Measurements from ENCODE around the gene PPP1R12B. TPM values are rescaled to one million over a fixed set of nuclear protein-coding genes. Genes with fewer than 3 reads are reported as not detected.
A peak's percentile ranks its signal among the peaks of the same experiment; 100 is the strongest.
"Not testable (repeated sequence)": the region's sequence is repeated elsewhere in the genome, so short reads cannot be mapped to it uniquely, and the experiment has no call there.

PPP1R12B gene
- total RNA-seq, 1 donor from 2014 or later = 71.7 TPM

DNA sequence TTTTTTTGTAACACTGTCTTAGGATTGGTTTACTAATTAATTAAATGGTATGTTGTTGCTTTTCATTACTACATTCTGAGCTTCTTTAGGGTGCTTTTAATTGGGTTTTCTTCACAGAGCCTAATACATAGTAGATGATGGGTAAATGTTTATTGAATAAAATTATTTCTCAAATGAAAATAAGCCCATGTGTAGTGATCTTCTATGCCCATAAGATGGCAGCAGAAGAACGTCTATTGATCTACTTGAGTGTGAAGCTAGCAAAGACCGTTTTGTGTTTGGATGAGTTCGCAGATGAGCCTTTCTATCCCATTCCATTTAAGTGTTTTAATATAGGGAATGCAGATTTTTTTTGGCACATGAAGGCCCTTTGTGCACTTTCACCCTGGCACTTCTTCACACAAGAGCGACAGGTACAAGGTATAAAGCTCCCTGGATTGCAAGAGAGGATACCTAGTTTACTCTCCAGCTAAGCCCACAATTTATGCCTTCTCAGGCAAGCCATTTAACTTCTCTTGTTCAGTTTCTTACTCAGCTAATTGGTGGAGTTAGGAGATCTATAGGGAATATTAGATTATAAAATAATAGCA lies 115.7 kb downstream of the PPP1R12B start:
- DNase-seq (ENCODE audit: extremely low spot score in 2 of 2); H3K4me1 ChIP-seq; H3K9me3 ChIP-seq; H3K36me3 ChIP-seq; intact Hi-C loops (cut with DNase I); H3K4me3 ChIP-seq; H3K27me3 ChIP-seq; H3K27ac ChIP-seq: not testable (repeated sequence)
- TF ChIP-seq, protein P1, sequence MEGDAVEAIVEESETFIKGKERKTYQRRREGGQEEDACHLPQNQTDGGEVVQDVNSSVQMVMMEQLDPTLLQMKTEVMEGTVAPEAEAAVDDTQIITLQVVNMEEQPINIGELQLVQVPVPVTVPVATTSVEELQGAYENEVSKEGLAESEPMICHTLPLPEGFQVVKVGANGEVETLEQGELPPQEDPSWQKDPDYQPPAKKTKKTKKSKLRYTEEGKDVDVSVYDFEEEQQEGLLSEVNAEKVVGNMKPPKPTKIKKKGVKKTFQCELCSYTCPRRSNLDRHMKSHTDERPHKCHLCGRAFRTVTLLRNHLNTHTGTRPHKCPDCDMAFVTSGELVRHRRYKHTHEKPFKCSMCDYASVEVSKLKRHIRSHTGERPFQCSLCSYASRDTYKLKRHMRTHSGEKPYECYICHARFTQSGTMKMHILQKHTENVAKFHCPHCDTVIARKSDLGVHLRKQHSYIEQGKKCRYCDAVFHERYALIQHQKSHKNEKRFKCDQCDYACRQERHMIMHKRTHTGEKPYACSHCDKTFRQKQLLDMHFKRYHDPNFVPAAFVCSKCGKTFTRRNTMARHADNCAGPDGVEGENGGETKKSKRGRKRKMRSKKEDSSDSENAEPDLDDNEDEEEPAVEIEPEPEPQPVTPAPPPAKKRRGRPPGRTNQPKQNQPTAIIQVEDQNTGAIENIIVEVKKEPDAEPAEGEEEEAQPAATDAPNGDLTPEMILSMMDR (IDR thresholded peaks at IDR 0.05) = peak in 1 of 3 experiments; percentile 47

DNA sequence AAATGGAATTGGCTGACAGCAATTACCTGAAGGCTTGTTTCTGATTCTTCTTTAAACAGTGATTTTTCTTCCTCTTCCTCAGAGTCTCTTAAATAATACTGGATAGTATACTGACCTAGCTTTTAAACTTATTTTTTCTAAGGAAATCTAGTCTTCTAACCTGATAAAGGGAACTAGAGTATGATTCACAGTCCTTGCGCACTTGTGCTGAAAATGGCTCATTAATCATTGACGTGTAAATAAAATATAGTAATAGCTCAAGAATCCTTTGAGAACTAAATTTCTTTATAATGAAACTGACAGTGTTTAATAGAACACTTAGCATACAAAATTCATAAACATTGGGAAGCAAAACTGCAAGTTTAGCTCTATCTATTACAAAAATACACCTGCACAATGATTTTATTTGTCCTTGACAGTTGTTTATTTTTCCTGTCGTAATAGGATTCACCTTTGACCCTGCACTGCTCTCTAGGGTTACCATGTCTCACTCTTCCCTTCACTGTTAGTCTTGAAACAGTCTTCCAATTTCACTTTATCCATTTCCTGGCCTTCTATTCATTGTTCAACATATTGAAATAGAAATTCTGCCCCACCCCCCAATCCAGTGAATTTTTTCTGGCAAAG lies 117.3 kb downstream of the PPP1R12B start:
- H3K27ac ChIP-seq; H3K27me3 ChIP-seq; H3K4me1 ChIP-seq; DNase-seq (ENCODE audit: extremely low spot score in 2 of 2); H3K4me3 ChIP-seq; intact Hi-C loops (cut with DNase I); H3K36me3 ChIP-seq; H3K9me3 ChIP-seq: not testable (repeated sequence)

DNA sequence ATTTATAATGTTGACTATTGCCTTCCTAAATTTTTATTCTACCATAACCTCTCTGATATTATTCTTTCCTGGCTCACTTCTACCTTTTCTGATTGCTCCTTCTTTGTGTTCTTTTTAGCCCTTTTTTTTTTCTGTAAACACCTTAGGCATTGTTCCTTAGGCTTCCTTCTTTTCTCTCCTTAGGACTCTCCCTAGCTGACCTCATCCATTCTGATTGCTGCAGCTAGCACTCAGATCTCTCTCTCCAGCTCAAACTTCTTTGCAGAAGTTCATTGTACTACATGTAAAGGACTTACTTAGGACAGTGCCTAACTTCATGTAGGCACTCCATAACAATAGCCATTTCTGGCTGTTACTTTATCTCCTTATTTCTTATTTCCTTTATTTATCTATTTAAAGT lies 117.8 kb downstream of the PPP1R12B start:
- intact Hi-C loops (cut with DNase I); DNase-seq (ENCODE audit: extremely low spot score in 2 of 2); H3K4me1 ChIP-seq; H3K4me3 ChIP-seq; H3K27me3 ChIP-seq; H3K27ac ChIP-seq; H3K36me3 ChIP-seq; H3K9me3 ChIP-seq: not testable (repeated sequence)

DNA sequence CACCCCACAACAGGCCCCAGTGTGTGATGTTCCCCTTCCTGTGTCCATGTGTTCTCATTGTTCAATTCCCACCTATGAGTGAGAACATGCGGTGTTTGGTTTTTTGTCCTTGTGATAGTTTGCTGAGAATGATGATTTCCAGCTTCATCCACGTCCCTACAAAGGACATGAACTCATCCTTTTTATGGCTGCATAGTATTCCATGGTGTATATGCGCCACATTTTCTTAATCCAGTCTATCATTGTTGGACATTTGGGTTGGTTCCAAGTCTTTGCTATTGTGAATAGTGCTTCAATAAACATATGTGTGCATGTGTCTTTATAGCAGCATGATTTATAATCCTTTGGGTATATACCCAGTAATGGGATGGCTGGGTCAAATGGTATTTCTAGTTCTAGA lies 118.9 kb downstream of the PPP1R12B start:
- H3K27me3 ChIP-seq; H3K4me3 ChIP-seq; intact Hi-C loops (cut with DNase I); H3K4me1 ChIP-seq; H3K36me3 ChIP-seq; H3K9me3 ChIP-seq; DNase-seq (ENCODE audit: extremely low spot score in 2 of 2); H3K27ac ChIP-seq: not testable (repeated sequence)

DNA sequence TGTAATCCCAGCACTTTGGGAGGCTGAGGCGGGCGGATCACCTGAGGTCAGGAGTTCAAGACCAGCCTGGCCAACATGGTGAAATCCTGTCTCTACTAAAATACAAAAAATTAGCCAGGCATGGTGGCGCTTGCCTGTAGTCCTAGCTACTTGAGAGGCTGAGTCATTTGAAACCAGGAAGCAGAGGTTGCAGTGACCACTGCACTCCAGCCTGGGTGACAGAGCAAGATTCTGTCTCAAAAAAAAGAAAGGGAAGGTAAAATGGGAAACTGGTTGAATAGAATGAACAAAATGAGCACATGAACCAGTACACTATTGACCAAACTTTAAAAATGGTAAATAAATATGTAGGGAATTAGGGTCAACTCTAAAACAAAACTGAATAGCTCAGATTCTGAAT lies 120.2 kb downstream of the PPP1R12B start:
- H3K27ac ChIP-seq; H3K9me3 ChIP-seq; H3K4me1 ChIP-seq; H3K36me3 ChIP-seq; H3K27me3 ChIP-seq; H3K4me3 ChIP-seq; DNase-seq (ENCODE audit: extremely low spot score in 2 of 2); intact Hi-C loops (cut with DNase I): not testable (repeated sequence)

DNA sequence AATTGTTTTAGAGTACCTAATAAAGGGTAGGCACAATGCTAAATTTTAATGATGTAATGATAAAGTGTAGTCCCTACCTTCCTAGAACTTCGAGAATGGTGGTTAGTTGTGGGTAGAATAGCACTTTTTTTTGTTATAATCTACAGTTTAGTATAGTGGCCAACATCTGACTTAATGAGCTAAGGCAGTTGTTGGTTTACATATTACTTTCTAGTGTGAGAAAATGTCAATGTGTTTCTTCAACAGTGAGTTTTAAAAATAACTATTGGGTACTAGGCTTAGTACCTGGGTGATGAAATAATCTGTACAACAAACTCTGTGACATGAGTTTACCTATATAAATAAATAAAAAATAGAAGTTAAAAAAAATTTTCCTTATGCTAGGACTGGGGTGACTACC lies 120.6 kb downstream of the PPP1R12B start:
- H3K9me3 ChIP-seq; H3K27ac ChIP-seq; H3K36me3 ChIP-seq; intact Hi-C loops (cut with DNase I); DNase-seq (ENCODE audit: extremely low spot score in 2 of 2); H3K4me1 ChIP-seq; H3K4me3 ChIP-seq; H3K27me3 ChIP-seq: not testable (repeated sequence)

DNA sequence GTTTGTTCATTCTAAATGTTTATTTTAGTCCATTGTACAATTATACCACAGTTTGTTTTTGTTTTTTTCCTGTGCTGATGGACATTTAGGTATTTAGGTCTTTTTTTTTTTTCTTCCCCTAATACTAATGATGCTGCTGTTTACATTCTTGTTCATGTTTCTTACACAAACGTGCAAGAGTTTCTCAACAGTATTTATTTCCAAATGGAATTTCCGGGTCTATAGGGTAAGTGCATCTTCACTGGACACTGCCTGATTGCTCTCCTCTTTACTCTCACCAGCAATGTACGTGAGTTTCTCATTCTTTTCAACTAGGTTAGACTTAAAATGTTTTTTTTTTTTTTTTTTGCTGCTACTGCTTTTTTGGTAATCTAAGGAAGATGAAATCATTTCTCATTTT lies 122.7 kb downstream of the PPP1R12B start:
- H3K36me3 ChIP-seq = no peaks in the 10 kb centered on the region
- H3K27me3 ChIP-seq = no peaks in the 10 kb centered on the region
- no peak for DNase-seq (ENCODE audit: extremely low spot score in 2 of 2)
- TF ChIP-seq, protein P1 (IDR thresholded peaks at IDR 0.05) = no peak
- no peak for TF ChIP-seq POLR2AphosphoS5 (IDR thresholded peaks at IDR 0.05; ENCODE audit: insufficient read depth in 1 of 2, low read depth in 1 of 2)
- TF ChIP-seq POLR2A (IDR thresholded peaks at IDR 0.05) = no peak
- no peak overlapping the region for H3K27ac ChIP-seq
- intact Hi-C loops (cut with DNase I) = no loop called here
- no peaks in the 10 kb centered on the region for H3K4me1 ChIP-seq
- H3K4me3 ChIP-seq = no peak overlapping the region
- no peaks in the 10 kb centered on the region for H3K9me3 ChIP-seq

DNA sequence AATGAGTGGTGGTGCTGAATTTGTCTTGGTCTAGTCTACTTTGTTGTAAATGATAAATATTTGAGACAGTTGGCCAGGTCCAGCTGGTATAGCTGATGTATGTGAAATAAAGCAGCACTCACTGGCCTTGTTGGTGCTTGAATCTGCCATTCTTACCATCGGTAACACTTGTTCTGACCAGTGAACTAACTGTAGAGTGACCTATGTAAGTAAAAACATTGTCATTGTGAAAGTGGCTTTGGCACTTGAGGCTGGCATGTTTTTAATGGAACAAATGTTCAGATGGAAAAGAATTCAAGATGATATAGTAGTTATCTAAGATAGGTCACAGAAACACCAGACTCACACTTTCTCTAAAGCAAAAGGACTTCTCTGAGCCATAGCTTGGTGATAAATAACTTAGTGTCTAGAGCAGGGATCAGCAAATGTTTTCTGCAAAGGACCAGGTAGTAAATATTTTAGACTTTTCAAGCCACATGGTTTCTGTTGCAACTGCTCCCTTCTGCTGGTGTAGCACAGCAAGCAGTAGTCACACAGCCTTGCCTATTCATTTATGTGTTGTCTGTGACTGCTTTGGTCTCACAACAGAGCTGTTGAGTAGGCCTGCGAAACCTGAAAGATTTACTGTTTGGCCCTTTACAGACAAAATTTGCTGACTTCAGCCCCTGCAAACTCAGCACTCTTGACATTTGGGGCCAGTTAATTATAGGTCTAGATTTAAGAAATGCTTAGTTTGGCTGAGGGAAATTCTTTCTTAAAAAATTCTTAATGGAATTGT lies 124.0 kb downstream of the PPP1R12B start:
- H3K9me3 ChIP-seq; H3K4me1 ChIP-seq; H3K36me3 ChIP-seq; H3K27ac ChIP-seq; H3K27me3 ChIP-seq; DNase-seq (ENCODE audit: extremely low spot score in 2 of 2); H3K4me3 ChIP-seq; intact Hi-C loops (cut with DNase I): not testable (repeated sequence)

DNA sequence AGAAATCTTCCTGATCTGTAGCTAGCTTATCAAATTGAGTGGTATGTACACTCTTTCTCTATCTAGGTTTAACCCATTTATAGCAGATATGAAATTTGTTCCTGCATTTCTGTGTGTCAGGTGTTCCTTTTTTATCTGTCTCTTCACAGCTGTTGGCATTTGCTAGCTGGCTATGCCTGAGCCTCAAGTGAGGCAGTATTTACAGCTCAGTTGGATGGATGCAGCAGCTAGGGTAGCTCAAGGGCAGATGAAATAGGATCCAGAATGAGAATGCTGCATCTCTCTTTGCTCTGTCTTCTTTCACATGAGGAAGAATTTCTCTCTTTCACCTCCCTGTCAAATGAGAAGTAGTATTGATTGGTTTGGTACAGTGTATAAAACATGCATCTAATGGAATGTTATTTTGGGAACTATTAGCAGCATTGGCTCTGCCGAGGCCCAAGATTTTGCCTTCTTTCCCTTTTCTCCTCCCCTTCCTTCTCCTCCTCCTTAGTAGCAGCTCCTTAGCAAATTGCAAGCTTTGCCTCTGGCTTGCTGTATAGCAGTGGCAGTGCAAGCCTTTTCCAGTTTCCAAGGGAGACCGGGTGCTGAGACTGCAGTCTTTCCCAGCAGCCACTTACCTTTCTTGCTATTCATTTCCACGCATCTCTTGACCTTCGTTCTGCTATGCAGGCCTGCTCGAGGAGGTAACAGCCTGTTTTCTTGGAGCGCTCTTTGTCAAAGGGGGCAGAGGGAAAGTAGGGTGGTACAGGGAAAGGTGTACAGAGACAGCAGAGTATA lies 125.0 kb downstream of the PPP1R12B start:
- H3K4me3 ChIP-seq; intact Hi-C loops (cut with DNase I); DNase-seq (ENCODE audit: extremely low spot score in 2 of 2); H3K27me3 ChIP-seq; H3K27ac ChIP-seq; H3K36me3 ChIP-seq; H3K4me1 ChIP-seq; H3K9me3 ChIP-seq: not testable (repeated sequence)

DNA sequence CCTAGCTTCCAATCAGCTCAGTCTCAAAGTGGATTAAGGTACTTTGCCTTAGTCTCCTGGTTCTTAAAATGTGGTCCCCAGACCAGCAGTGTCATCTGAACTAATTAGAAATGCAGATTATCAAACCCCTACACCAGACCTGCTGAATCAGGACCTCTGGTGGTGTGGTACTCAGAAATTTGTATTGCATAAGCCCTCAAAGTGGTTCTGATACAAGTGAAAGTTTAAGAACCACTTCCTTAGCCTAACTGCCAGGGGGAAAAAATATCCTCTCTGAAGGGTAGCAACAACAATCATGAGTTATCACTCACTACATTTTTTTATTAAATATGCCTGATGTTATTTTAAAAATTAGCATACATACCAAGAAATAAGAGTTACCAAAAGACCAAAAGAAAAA lies 131.2 kb downstream of the PPP1R12B start:
- H3K4me3 ChIP-seq; DNase-seq (ENCODE audit: extremely low spot score in 2 of 2); intact Hi-C loops (cut with DNase I); H3K36me3 ChIP-seq; H3K27me3 ChIP-seq; H3K4me1 ChIP-seq; H3K9me3 ChIP-seq; H3K27ac ChIP-seq: not testable (repeated sequence)

DNA sequence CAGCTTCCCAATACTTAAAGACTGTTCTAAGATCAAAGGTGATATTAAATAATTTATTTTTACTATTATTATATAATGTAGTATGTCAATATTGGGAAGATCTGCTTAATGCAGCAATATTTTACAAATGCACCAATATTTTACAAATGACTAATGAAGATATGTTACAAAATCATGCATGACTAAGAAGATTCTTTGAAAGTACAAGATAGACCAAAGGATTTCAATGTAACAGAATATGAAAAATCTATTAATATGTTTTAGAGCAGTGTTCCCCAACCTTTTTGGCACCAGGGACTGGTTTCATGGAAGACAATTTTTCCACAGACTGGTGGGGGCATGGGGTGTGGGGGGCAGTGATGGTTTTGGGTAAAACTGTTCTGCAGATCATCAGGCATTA lies 132.1 kb downstream of the PPP1R12B start:
- H3K4me3 ChIP-seq; H3K27ac ChIP-seq; H3K36me3 ChIP-seq; DNase-seq (ENCODE audit: extremely low spot score in 2 of 2); H3K9me3 ChIP-seq; H3K27me3 ChIP-seq; intact Hi-C loops (cut with DNase I); H3K4me1 ChIP-seq: not testable (repeated sequence)
